ENCODE measurements around the gene UCKL1.

GRCh38 chr20:63957690-63958441 is 1.6 kb upstream of the UCKL1 start:
- TF ChIP-seq CTCF (IDR thresholded peaks at IDR 0.05) = no peak
- TF ChIP-seq POLR2A (IDR thresholded peaks at IDR 0.05) = no peak
- no peak for TF ChIP-seq POLR2AphosphoS5 (IDR thresholded peaks at IDR 0.05)

Data from prostate gland (tissue), 2 donors.